ENCODE data around the gene TTLL5.
"Not testable (repeated sequence)": the region's sequence is repeated elsewhere in the genome, so short reads cannot be mapped to it uniquely, and the experiment has no call there.

Gene TTLL5

GRCh38 chr14:75649773-75650172 is 11.3 kb upstream of the TTLL5 start:
- no peak for DNase-seq (ENCODE audit: low read depth in 4 of 4, low spot score in 1 of 4)

DNA sequence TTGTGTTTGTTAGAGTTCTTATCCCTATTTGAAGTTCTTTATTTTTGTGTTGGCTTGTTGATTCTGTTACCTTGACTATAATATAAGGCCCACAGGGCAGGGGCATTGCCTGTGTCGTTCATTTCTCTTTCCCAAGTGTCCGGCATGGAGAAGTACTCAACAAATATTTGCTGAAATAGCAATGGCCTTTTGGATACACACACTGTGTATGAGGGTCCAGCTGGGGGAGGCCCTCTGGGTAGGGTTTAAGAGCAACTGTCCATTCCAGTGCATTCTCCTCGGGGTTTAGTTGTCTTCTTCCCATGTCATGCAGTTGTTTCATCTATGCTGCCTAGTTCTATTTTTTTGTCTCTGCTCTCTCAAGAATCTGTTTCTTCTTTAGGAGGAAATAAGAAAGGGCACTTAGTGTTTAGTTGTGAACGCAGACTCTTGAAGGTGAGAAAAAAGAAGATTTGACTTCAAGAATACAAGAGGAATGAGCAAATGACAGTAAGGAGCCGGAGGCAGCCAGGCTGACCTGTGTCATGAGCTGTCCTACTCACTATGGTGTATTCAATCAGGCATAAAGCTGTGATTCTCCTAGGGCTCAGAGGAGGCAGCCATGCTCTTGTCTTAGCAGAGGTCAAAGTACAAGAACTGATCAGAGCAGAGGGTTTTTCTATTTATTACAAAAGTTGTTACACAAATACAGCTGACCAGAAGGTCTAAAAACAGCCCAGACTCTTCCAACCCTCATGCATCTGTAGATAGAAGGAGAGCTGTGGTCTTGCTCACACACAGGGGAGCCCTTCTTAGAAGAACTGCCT is 10.6 kb upstream of the TTLL5 start:
- DNase-seq (ENCODE audit: low read depth in 4 of 4, low spot score in 1 of 4) = no peak

DNA sequence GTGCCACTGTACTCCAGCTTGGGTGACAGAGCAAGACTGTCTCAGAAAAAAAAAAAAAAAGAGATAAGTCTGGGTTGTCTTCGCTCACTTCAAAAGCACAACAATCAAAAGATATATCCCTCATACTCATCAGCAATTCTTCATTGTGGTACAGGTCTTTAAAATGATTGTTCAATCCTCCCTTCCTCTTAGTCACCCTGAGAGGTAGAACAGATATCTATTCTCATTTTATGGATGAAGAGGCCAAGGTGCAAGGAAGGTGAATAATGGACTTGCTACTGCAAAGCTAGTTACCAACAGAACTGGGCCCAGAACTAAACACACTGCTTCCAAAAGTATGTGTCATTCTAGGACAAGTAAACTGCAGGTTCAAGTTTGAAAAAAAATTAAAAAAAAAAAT is 7.5 kb upstream of the TTLL5 start:
- DNase-seq (ENCODE audit: low read depth in 4 of 4, low spot score in 1 of 4) = no peak

- peak; percentile 73 to 77 (median 76) for DNase-seq (ENCODE audit: low read depth in 4 of 4, low spot score in 1 of 4)
These were observed 6.8 kb upstream of the TTLL5 start for GRCh38 chr14:75654127-75654732.

DNA sequence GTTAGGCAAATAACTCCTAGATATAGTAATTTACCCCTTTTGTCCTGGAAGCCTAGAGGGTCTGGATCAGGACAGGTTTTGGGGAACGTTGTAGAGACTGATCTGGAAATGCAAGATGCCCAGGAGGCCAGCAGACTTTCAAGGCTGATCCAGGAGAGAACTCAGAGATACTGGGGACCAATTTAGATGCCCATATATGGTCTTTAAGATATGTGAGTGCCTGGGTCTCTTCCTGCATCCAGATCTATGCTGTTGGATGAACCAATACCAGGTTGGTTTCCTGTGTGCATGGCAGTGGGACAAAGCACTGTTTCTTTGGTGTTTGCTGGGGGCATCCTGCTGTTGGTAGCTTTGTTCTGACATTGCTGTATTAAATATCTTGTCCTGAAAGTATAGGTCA is 5.8 kb upstream of the TTLL5 start:
- no peak for DNase-seq (ENCODE audit: low read depth in 4 of 4, low spot score in 1 of 4)

GRCh38 chr14:75657331-75657730 is 3.7 kb upstream of the TTLL5 start:
- DNase-seq (ENCODE audit: low read depth in 4 of 4, low spot score in 1 of 4) = no peak

DNA sequence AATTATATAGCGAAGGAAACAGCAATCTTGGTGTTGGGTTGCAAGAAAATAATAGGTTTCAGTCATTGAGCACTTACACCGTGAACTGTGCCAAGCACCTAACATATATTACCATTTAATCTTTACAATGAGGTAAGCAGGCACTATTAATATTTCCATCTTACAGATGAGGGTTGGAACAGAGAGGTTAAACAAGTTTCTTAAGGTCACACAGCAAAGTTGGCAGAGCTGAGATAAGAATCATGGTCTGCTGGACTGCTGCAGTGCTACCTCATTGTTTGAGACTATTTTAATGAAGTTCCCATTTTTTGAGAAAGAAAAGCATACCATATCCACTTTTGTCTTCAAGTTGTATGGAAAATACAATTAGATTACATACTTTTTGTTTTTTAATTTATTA is 2.1 kb upstream of the TTLL5 start:
- no peak for DNase-seq (ENCODE audit: low read depth in 4 of 4, low spot score in 1 of 4)

DNA sequence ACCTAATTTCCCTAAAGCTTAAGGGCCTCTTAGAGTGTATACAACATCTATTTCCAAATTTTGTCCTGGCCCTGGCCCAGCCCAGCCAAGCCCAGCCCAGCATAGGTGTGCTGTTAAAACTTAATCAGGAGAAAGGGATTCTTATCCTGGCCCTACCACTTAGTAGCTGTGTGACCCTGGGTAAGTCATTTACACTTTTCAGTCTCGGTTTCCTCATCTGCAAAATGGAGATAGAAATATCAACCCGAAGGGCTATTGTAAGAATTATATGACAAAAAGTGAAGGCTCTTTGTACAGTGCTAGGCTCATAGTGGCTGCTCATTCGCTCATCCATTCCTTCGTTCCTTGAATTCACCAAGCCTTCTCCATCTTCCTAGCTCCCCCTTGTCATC is 812 bp upstream of the TTLL5 start:
- DNase-seq (ENCODE audit: low read depth in 4 of 4, low spot score in 1 of 4) = no peak

DNA sequence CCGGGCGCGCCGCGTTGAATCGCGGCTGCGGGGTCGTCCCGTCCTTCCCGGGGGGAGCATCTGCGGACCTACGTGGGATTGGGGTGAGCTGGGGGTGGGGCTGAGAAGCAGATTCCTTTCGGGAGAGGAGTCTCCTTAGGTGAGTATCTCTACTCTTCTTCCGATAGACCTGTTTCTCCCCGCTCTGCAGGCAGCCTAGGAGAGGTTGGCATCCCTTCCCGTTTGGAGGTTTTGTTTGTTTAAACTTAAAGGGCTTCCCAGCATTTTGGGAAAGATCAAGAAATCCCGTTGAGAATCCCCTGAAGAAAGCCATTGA is 411 bp downstream of the TTLL5 start:
- DNase-seq (ENCODE audit: low read depth in 4 of 4, low spot score in 1 of 4) = no peak

DNA sequence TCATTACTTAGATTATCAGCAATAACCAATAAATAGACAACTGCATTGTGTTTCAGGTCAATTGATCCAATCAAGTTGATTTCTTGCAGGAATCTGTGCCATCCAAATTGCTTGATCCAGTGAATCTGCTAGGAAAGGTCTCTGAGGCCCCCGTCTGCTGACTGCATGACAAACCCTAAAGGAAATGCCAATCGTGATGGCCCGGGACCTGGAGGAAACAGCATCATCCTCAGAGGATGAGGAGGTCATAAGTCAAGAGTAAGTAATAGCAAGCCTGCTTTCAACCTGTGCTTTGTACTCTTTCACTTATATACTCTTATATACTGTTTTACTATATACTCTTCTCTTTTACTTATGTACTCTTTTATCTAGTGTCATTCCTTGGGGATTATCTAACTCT is 1.9 kb downstream of the TTLL5 start:
- DNase-seq (ENCODE audit: low read depth in 4 of 4, low spot score in 1 of 4) = no peak

GRCh38 chr14:75667099-75667765 is 6.2 kb downstream of the TTLL5 start:
- no peak for DNase-seq (ENCODE audit: low read depth in 4 of 4, low spot score in 1 of 4)

GRCh38 chr14:75672605-75673192 is 11.7 kb downstream of the TTLL5 start:
- no peak for DNase-seq (ENCODE audit: low read depth in 4 of 4, low spot score in 1 of 4)

GRCh38 chr14:75673345-75674035 is 12.4 kb downstream of the TTLL5 start:
- DNase-seq (ENCODE audit: low read depth in 4 of 4, low spot score in 1 of 4) = no peak

DNA sequence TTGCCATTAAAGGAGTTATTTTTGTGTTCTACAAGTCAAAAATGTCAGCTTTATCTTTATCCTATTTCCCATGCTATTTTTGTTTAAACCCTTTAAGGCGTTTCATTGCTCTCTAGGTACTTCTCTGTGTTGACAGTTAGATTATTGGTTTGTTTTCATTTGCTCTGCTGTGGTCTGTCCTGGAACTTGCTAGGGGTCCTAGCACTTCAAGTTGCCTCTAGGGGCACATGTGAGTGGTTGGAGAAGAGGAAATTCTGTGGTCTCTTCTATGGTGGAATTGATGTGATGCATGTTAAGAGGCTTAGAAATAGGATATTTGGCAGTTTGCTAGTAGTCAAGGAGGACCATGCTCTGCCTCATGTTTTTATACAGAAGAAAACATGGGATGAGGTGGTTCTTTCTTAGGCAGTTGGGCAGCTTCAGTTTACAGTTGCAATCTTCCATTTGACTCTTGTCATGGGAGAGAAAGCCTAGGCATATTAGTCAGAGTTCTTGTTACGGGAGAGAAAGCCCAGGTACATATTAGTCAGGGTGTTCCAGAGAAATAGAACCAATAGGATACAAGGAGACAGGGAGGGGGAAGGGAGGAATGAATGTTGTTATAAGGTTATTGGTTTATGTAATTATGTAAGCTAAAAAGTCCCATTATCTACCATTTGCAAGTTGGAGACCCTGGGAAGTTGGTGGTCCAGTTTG is 14.4 kb downstream of the TTLL5 start:
- DNase-seq (ENCODE audit: low read depth in 4 of 4, low spot score in 1 of 4) = no peak

DNA sequence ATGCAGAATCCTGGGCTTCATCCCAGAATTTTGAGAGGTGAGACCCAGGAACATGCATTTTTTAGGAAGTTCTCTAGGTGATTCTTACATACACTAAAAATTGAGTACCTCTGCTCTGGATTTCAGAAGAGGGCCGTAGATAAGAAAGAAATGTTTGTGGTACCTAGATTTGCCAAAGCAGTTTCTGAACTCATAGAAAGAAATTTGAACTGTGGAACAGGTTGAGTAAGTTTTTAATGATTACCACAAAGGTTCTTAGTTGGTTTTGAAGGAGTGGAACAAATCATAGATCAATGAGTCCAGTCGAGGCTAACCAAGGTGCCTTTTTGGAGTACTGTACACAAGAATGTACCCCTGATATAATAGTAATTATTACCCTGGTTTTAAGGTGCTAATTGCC is 24.9 kb downstream of the TTLL5 start:
- DNase-seq (ENCODE audit: low read depth in 4 of 4, low spot score in 1 of 4) = no peak

GRCh38 chr14:75689012-75689411 is 28.0 kb downstream of the TTLL5 start:
- no peak for DNase-seq (ENCODE audit: low read depth in 4 of 4, low spot score in 1 of 4)

DNA sequence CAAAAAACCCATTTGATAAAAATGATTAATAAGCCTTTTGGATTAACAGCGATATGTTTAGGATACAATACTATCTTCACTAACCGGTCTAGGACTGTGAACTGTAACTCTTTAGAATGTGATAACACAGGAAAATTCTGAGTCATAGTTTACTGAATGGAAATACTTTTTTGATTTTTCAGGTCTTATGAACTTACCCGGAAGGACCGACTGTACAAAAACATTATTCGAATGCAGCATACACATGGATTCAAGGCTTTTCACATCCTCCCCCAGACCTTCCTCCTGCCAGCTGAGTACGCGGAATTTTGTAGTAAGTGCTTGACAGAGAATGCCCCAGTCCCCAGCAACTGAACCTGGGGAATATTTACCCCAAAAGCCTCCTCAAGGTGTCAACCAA is 29.0 kb downstream of the TTLL5 start:
- DNase-seq (ENCODE audit: low read depth in 4 of 4, low spot score in 1 of 4) = no peak

- not testable (repeated sequence) for DNase-seq (ENCODE audit: low read depth in 4 of 4, low spot score in 1 of 4)
These were observed 34.0 kb downstream of the TTLL5 start for GRCh38 chr14:75695025-75695424.

DNA sequence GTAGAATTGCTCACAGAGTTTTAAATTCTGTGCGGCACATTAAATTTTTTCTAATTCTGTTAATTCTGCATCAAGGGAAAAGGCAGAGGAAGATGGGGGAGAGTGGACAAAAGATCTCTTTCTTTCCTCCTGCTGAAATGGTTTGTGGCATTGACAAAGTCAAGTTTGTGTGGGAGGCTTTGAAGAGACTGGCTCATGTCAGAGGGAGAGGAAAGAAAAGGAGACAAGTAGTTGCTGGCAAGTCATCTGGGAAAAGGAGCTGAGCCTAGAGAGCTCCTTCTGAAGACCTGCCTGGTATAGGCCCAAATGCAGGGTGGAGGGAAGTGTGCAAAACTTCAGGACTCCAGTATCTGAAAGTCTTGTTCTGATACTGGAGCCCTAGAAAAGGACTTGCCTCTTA is 36.3 kb downstream of the TTLL5 start:
- DNase-seq (ENCODE audit: low read depth in 4 of 4, low spot score in 1 of 4) = no peak

GRCh38 chr14:75697918-75698317 is 36.9 kb downstream of the TTLL5 start:
- DNase-seq (ENCODE audit: low read depth in 4 of 4, low spot score in 1 of 4) = no peak

- no peak for DNase-seq (ENCODE audit: low read depth in 4 of 4, low spot score in 1 of 4)
These were observed 38.3 kb downstream of the TTLL5 start for GRCh38 chr14:75699331-75699730.
